OCI-LY3 (cell line): Measurements from ENCODE around the gene TBCE.

Source experiments
- H2AFZ ChIP-seq: fragments of 200-600, 300-600 bp; shearing (Covaris generic); 2 replicates; pipeline ENCODE4 v1.6.0; 2014; ENCODE audit warnings: antibody characterized with exemption, low read depth, low read length
- H3K27ac ChIP-seq: fragments of 200-600, 300-600 bp; sonication (generic); 2 replicates; pipeline ENCODE4 v1.5.1; 2014; ENCODE audit warnings: mild to moderate bottlenecking, low read length, moderate library complexity, mixed read lengths
- H3K27me3 ChIP-seq: fragments of 200-600, 300-600 bp; sonication (generic); 2 replicates; pipeline ENCODE4 v1.6.1; 2014; ENCODE audit warnings: low read depth, low read length, mixed read lengths
- H3K36me3 ChIP-seq: fragments of 200-600, 300-600 bp; sonication (generic); replicated peaks from 2 replicates; pipeline ENCODE3; 2014; ENCODE audit warnings: low read depth, low read length, mixed read lengths
- H3K4me1 ChIP-seq: fragments of 300-600, 200-600 bp; sonication (generic); 2 replicates; pipeline ENCODE4 v1.6.1; 2014; ENCODE audit warnings: low read length, mixed read lengths
- H3K4me2 ChIP-seq: fragments of 200-600, 300-600 bp; sonication (generic); 2 replicates; pipeline ENCODE4 v1.6.1; 2014; ENCODE audit warnings: low read length, mixed read lengths
- H3K4me3 ChIP-seq: fragments of 300-600, 200-600 bp; sonication (generic); 2 replicates; pipeline ENCODE4 v1.5.1; 2014; ENCODE audit warnings: antibody characterized with exemption, mild to moderate bottlenecking, low read length, moderate library complexity
- H3K79me2 ChIP-seq: fragments of 300-600, 200-600 bp; shearing (Covaris generic); 2 replicates; pipeline ENCODE4 v1.6.1; 2014; ENCODE audit warnings: mild to moderate bottlenecking, low read length, mixed read lengths
- H3K9ac ChIP-seq: fragments of 300-600, 200-600 bp; shearing (Covaris generic); 2 replicates; pipeline ENCODE4 v1.6.0; 2014; ENCODE audit warnings: mild to moderate bottlenecking, low read length, moderate library complexity
- H3K9me3 ChIP-seq: fragments of 200-600, 300-600 bp; shearing (Covaris generic); 2 replicates; pipeline ENCODE4 v1.6.1; 2014; ENCODE audit warnings: low read length, mixed read lengths; ENCODE audit not compliant: insufficient read depth
- H4K20me1 ChIP-seq: fragments of 200-600, 300-600 bp; sonication (generic); 2 replicates; pipeline ENCODE4 v1.6.1; 2016; ENCODE audit warnings: low read length, mixed read lengths; ENCODE audit not compliant: insufficient read depth
- EZH2phosphoT487 ChIP-seq: fragments of 200-600 bp; shearing (Covaris generic); IDR thresholded peaks from 2 replicates; pipeline ENCODE4 v1.6.1; 2018; ENCODE audit warnings: antibody characterized with exemption, mixed run types, low read depth
- TF ChIP-seq, protein P1 (sequence below): fragments of 200-600, 300-600 bp; sonication (generic); IDR thresholded peaks from 2 replicates; pipeline ENCODE4 v1.5.1; 2014; ENCODE audit warnings: antibody characterized with exemption, low read length, low read depth

The TBCE gene, protein sequence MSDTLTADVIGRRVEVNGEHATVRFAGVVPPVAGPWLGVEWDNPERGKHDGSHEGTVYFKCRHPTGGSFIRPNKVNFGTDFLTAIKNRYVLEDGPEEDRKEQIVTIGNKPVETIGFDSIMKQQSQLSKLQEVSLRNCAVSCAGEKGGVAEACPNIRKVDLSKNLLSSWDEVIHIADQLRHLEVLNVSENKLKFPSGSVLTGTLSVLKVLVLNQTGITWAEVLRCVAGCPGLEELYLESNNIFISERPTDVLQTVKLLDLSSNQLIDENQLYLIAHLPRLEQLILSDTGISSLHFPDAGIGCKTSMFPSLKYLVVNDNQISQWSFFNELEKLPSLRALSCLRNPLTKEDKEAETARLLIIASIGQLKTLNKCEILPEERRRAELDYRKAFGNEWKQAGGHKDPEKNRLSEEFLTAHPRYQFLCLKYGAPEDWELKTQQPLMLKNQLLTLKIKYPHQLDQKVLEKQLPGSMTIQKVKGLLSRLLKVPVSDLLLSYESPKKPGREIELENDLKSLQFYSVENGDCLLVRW

DNA sequence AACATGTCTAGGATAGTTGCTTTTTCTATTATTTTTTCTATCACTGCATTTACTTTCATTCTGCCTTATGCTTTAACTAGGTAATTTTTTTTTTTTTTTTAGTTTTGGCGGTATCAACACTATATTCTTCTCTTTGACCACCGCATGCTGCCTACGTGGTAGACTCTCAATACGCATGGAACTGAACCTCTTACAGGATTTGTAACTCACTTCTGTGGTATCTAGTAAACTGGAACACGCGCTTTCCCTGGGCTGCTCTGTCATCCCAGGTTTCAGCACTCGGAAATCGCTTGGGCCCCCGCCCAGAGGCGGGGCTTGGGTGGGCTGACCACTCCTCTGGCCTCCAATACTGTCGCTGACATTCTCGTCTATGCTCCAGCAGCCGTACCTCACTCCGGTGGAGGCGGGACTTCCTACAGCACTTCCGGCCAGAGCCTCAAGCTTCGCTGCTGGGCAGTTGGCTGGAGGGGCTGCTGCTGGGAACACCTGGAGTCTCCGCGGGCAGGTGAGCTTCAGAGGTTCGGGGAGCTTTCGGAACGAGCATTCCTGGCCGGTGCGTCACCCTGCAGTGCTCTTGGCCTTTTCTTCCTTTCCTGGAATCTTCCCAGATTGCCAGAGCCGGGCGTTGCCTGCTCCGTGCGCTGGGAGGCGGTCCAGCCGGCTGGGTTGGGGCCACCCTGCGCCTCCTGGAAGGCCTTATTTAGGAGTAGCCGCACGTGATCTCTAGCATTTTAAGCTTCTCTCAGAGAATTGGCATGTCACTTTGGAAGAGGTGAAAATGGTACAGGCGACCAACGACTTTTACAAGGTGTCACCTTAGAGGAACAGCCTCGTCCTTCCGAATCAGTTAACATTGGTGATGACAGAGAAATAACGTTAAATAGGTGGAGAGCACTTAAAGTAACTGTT lies at the start of gene TBCE:
TBCE (plus strand) TSS at position 428 of the 909 bp plus-strand sequence. CDS start 12,623 bp downstream, outside the sequence.
- no peaks in the 10 kb centered on the region for H4K20me1 ChIP-seq
- H3K4me2 ChIP-seq = peak within 1 kb of the TSS; percentile 70
- peaks cover 12% of the 10 kb centered on the region for H3K4me1 ChIP-seq
- H3K27me3 ChIP-seq = no peaks in the 10 kb centered on the region
- peaks cover 13% of the 10 kb centered on the region for H3K79me2 ChIP-seq
- H2AFZ ChIP-seq = peak within 1 kb of the TSS; percentile 90
- peak within 1 kb of the TSS; percentile 90 for H3K4me3 ChIP-seq
- no peaks in the 10 kb centered on the region for H3K36me3 ChIP-seq
- TF ChIP-seq, protein P1, sequence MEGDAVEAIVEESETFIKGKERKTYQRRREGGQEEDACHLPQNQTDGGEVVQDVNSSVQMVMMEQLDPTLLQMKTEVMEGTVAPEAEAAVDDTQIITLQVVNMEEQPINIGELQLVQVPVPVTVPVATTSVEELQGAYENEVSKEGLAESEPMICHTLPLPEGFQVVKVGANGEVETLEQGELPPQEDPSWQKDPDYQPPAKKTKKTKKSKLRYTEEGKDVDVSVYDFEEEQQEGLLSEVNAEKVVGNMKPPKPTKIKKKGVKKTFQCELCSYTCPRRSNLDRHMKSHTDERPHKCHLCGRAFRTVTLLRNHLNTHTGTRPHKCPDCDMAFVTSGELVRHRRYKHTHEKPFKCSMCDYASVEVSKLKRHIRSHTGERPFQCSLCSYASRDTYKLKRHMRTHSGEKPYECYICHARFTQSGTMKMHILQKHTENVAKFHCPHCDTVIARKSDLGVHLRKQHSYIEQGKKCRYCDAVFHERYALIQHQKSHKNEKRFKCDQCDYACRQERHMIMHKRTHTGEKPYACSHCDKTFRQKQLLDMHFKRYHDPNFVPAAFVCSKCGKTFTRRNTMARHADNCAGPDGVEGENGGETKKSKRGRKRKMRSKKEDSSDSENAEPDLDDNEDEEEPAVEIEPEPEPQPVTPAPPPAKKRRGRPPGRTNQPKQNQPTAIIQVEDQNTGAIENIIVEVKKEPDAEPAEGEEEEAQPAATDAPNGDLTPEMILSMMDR = no peak
- H3K9me3 ChIP-seq = no peaks in the 10 kb centered on the region
- H3K9ac ChIP-seq = peak within 1 kb of the TSS; percentile 75
- no peak within 1 kb of the TSS for H3K27ac ChIP-seq

DNA sequence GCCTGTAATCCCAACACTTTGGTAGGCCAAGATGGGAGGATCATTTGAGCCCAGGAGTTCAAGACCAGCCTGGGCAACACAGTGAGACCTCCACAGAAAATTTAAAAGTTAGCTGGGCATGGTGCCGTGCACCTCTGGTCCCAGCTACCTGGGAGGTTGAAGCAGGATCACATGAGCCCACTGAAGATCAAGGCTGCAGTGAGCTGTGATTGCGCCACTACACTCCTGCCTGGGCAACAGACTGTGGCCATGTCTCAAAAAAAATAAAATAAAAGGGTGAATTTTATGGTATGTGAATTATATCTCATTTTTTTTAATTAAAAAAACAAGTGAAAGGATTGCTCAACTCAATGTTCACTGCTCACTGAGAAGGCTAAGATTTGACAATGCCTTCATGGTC lies 48.0 kb upstream of the TBCE start:
- H3K9ac ChIP-seq = no peak overlapping the region
- no peaks in the 10 kb centered on the region for H3K9me3 ChIP-seq
- no peak overlapping the region for H3K27ac ChIP-seq
- peaks cover 98% of the 10 kb centered on the region for H3K79me2 ChIP-seq
- TF ChIP-seq, protein P1 = no peak
- no peak for TF ChIP-seq EZH2phosphoT487
- peaks cover 33% of the 10 kb centered on the region for H3K36me3 ChIP-seq
- H3K4me3 ChIP-seq = no peak overlapping the region
- H4K20me1 ChIP-seq = peaks cover 87% of the 10 kb centered on the region
- no peak overlapping the region for H2AFZ ChIP-seq
- H3K27me3 ChIP-seq = no peaks in the 10 kb centered on the region
- H3K4me2 ChIP-seq = no peak overlapping the region
- peaks cover 12% of the 10 kb centered on the region for H3K4me1 ChIP-seq

DNA sequence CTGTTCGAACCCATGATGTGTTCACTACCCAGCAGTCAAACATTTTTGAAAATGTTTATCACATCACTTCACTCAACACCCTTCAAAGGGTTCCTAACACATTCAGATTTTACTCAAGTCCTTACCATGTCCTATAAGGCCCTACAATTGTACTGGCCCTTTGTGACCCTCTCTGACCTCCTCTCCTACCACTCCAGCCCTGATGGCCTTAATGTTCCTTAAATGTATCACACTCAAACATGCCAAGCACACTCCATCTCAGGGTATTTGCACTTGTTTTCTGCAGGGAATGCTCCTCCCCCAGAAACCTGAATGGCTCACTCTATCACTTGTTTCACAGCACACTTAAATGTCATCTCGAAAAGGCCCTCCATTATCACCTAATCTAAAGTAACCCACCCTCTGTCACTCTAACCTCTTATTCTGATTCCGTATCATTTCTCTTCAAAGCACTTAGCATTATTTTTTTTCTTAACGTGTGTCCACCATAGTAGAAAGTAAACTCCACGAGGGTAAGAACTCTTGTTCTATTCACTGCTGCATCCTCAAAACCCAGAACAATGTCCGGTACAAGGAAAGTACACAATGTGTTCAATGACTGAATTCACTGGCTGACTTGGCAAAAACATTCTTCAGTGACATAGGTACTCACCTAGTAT lies 46.6 kb upstream of the TBCE start:
- Histone ChIP-seq H4K20me1 (peaks cover 88% of the 10 kb centered on the region), H2AFZ (no peak overlapping the region), H3K36me3 (peaks cover 36% of the 10 kb centered on the region), H3K79me2 (peaks cover 99% of the 10 kb centered on the region), H3K9me3 (no peaks in the 10 kb centered on the region), H3K4me1 (peaks cover 25% of the 10 kb centered on the region), H3K27me3 (no peaks in the 10 kb centered on the region), H3K27ac (no peak overlapping the region), H3K9ac (no peak overlapping the region), H3K4me2 (no peak overlapping the region), H3K4me3 (no peak overlapping the region)
- TF ChIP-seq, protein P1 = no peak
- TF ChIP-seq EZH2phosphoT487 = no peak
